K562 (cell line): ENCODE measurements around the gene DNAJB12. TPM values are rescaled to one million over a fixed set of nuclear protein-coding genes. Genes with fewer than 3 reads are reported as not detected.

ENCODE experiments used
- CSDE1 ChIP-seq, 2 experiments: fragments of 450-650 bp; IDR thresholded peaks; 2 replicates each; pipeline ENCODE4 v1.6.1; 2016; ENCODE audit warnings: mild to moderate bottlenecking in 1 of 2
- EP300 ChIP-seq: IDR thresholded peaks from 2 replicates; pipeline ENCODE4 v1.6.1; 2012; ENCODE audit warnings: low read length, improper control_type of control experiment
- ILK ChIP-seq: fragments of 450-650 bp; IDR thresholded peaks from 2 replicates; pipeline ENCODE4 v1.6.1; 2016; ENCODE audit warnings: missing genetic modification characterization, low read depth, mild to moderate bottlenecking, missing compliant biosample characterization, moderate library complexity, borderline replicate concordance
- KHSRP ChIP-seq: fragments of 450-650 bp; IDR thresholded peaks from 2 replicates; pipeline ENCODE4 v1.6.1; 2017
- NFE2L1 ChIP-seq: fragments of 450-650 bp; IDR thresholded peaks from 2 replicates; pipeline ENCODE4 v1.6.1; 2016; ENCODE audit warnings: missing genetic modification characterization, low read depth, mild to moderate bottlenecking, missing compliant biosample characterization, moderate library complexity, borderline replicate concordance
- PHB ChIP-seq: fragments of 250-450 bp; sonication (Bioruptor Pico); IDR thresholded peaks from 2 replicates; pipeline ENCODE4 v1.5.0; 2021
- PHB2 ChIP-seq: fragments of 450-650 bp; IDR thresholded peaks from 2 replicates; pipeline ENCODE4 v1.6.1; 2017; ENCODE audit warnings: low read depth
- RUNX1 ChIP-seq: sonication (generic); IDR thresholded peaks from 2 replicates; pipeline ENCODE4 v1.6.1; 2016; ENCODE audit warnings: antibody characterized with exemption, low read depth
- SIN3A ChIP-seq, 2 experiments: fragments of 150-350 bp in 1 of 2; IDR thresholded peaks; 2 replicates each; pipeline ENCODE4 v1.6.1; 2011 to 2016; ENCODE audit warnings: borderline replicate concordance in 2 of 2, low read depth in 2 of 2, low read length in 2 of 2, mild to moderate bottlenecking in 2 of 2, moderate library complexity in 2 of 2; ENCODE audit not compliant: control insufficient read depth in 1 of 2
- SIX5 ChIP-seq, 2 experiments: IDR thresholded peaks; 2 replicates each; pipeline ENCODE4 v1.6.1; 2011; ENCODE audit warnings: low read length in 2 of 2, borderline replicate concordance in 1 of 2, low read depth in 1 of 2, mild to moderate bottlenecking in 1 of 2, moderate library complexity in 1 of 2; ENCODE audit not compliant: insufficient read depth in 1 of 2
- SMARCA5 ChIP-seq: fragments of 450-650 bp; IDR thresholded peaks from 2 replicates; pipeline ENCODE4 v1.6.1; 2016
- SRF ChIP-seq, 2 experiments: fragments of 250-450, 450-650 bp in 1 of 2; sonication (Bioruptor Pico) in 1 of 2; sonication (generic) in 1 of 2; formaldehyde crosslinking; IDR thresholded peaks; 2 replicates each; pipeline versions ENCODE4 v1.5.0 to v1.5.1; 2020 to 2022; ENCODE audit warnings: mild to moderate bottlenecking in 1 of 2, missing genetic modification reagents in 1 of 2
- TOE1 ChIP-seq, 2 experiments: fragments of 450-650 bp in 1 of 2; sonication (generic) in 1 of 2; formaldehyde crosslinking in 1 of 2; IDR thresholded peaks; 2 replicates each; pipeline versions ENCODE4 v1.7.1 to v1.8.0; 2016 to 2022; ENCODE audit warnings: borderline replicate concordance in 2 of 2, mild to moderate bottlenecking in 2 of 2, antibody characterized with exemption in 1 of 2, inconsistent platforms in 1 of 2, low read depth in 1 of 2, missing genetic modification reagents in 1 of 2, moderate library complexity in 1 of 2
- ZNF57 ChIP-seq: fragments of 450-650 bp; formaldehyde crosslinking; IDR thresholded peaks from 2 replicates; pipeline ENCODE4 v1.4.0; 2020; ENCODE audit warnings: mild to moderate bottlenecking, moderate library complexity
- ZNF589 ChIP-seq: fragments of 200-800 bp; sonication (Bioruptor generic); IDR thresholded peaks from 2 replicates; pipeline ENCODE4 v1.6.1; 2016; ENCODE audit warnings: low read depth, missing genetic modification characterization, missing compliant biosample characterization
- ZNF644 ChIP-seq: fragments of 200-800 bp; sonication (Bioruptor generic); IDR thresholded peaks from 2 replicates; pipeline ENCODE4 v1.6.1; 2016; ENCODE audit warnings: low read depth, missing genetic modification characterization, missing compliant biosample characterization
- polyA plus RNA-seq, 8 experiments: library from polyadenylated mRNA; depleted of rRNA in 4 of 8; stranded (reverse) in 5 of 8; unstranded in 3 of 8; fragments of >200 nt; fragmentation: Nextera tagmentation in 2 of 8; fragmentation: Illumina TruSeq in 1 of 8; extraction: Ambion mirVana in 2 of 8; extraction: Trizol in 1 of 8; gene quantifications; 2 replicates each; pipeline versions ENCODE4 v1.2.1 to v1.2.3, GENCODE V29; 2011 to 2014; ENCODE audit warnings: inconsistent platforms in 1 of 8, missing spikeins in 1 of 8
- total RNA-seq, 7 experiments: library from RNA; depleted of rRNA in 6 of 7; stranded (reverse); fragments of >200 nt in 6 of 7; fragmentation: Illumina TruSeq in 2 of 7; extraction: Trizol in 2 of 7; gene quantifications; 2 replicates each; pipeline versions ENCODE4 v1.2.1 to v1.2.3, GENCODE V29; 2011 to 2021; ENCODE audit warnings: low replicate concordance in 1 of 7
- TF ChIP-seq, protein P1 (sequence below): fragments of 450-650 bp; formaldehyde crosslinking; IDR thresholded peaks from 2 replicates; pipeline ENCODE4 v1.4.0; 2022; ENCODE audit warnings: missing genetic modification characterization
- TF ChIP-seq, protein P2 (sequence below): fragments of 450-650 bp; IDR thresholded peaks from 2 replicates; pipeline ENCODE4 v1.6.1; 2016; ENCODE audit warnings: mild to moderate bottlenecking
- TF ChIP-seq, protein P3 (sequence below): IDR thresholded peaks from 2 replicates; pipeline ENCODE4 v1.6.1; 2011; ENCODE audit not compliant: insufficient read length; ENCODE audit errors: extremely low read depth
- TF ChIP-seq, protein P4 (sequence below), 2 experiments: IDR thresholded peaks; 2 replicates each; pipeline ENCODE4 v1.6.1; 2012; ENCODE audit warnings: improper control_type of control experiment in 2 of 2, low read depth in 2 of 2, low read length in 2 of 2, borderline replicate concordance in 1 of 2

Gene DNAJB12
- total and polyA plus RNA-seq, 9 of the 15 experiments (the other 6 are each of a cell fraction or from before 2014, with no cell fraction given), result 3.5 to 31.5 (median 20.3) TPM

DNA sequence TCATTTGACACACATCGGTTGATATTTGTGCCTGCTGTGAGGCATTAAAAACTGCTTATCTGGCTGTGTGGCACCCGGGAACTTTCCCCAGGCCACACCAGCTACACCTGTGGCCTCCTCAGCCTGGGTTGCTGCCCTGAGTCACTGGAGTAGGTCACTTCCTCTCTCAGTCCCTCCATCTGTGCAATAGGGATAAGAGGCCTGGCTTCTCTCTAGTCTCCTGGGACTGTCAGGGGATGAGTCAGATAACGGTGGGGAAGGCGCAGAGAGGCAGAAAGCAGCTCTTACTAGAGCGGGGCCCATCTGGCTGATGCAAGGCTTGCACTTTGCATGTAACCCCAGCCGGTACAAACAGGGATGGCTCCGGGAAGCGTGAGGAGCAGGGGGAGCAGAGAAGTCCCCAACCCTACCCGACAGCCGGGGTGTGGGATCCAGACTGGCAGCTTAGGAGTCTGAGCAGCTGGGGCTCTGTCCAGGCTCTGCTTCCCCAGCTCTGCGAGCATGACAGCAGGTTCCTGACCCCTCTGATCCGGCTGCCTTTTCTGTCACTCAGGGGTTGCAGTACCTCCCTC is 34.0 kb downstream of the DNAJB12 start (continued):
- TF ChIP-seq PHB2 (peak; percentile 91), RUNX1 (peak; percentile 53; the same call in 1 of the 2 replicates), NFE2L1 (tag) (no peak), SRF (CRISPR knock-in tag; IDR thresholded peaks at IDR 0.05) (0 out of 4 replicates have a peak, but pooled peaks of 1 of the 2 experiments have one; percentile 73), SIN3A (IDR thresholded peaks at IDR 0.05; ENCODE audit: borderline replicate concordance in 2 of 2, control insufficient read depth in 1 of 2, low read depth in 2 of 2, low read length in 2 of 2) (peak; percentile 59 to 69; a peak in 2 of 4 replicates), CSDE1 (IDR thresholded peaks at IDR 0.05) (no peak), ZNF57 (CRISPR knock-in tag) (peak; percentile 49; the same call in 1 of the 2 replicates), SMARCA5 (no peak; the same call in 1 of the 2 replicates), ZNF589 (CRISPR knock-in tag) (peak; percentile 98), ILK (tag) (peak; percentile 48; the same call in 1 of the 2 replicates), ZNF644 (0 out of 2 replicates have a peak, but pooled peaks have one; percentile 80), PHB (CRISPR knock-in tag) (no peak), SIX5 (IDR thresholded peaks at IDR 0.05; ENCODE audit: borderline replicate concordance in 1 of 2, insufficient read depth in 1 of 2, low read depth in 1 of 2, low read length in 2 of 2) (no peak), TOE1 (IDR thresholded peaks at IDR 0.05; ENCODE audit: borderline replicate concordance) (peak; percentile 84), TOE1 (CRISPR knock-in tag; IDR thresholded peaks at IDR 0.05; ENCODE audit: borderline replicate concordance, low read depth) (no peak; the same call in 1 of the 2 replicates), EP300 (peak; percentile 100), KHSRP (peak; percentile 76)
- TF ChIP-seq, protein P1, sequence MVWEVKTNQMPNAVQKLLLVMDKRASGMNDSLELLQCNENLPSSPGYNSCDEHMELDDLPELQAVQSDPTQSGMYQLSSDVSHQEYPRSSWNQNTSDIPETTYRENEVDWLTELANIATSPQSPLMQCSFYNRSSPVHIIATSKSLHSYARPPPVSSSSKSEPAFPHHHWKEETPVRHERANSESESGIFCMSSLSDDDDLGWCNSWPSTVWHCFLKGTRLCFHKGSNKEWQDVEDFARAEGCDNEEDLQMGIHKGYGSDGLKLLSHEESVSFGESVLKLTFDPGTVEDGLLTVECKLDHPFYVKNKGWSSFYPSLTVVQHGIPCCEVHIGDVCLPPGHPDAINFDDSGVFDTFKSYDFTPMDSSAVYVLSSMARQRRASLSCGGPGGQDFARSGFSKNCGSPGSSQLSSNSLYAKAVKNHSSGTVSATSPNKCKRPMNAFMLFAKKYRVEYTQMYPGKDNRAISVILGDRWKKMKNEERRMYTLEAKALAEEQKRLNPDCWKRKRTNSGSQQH (CRISPR knock-in tag), result no peak; the same call in 1 of the 2 replicates
- TF ChIP-seq, protein P2, sequence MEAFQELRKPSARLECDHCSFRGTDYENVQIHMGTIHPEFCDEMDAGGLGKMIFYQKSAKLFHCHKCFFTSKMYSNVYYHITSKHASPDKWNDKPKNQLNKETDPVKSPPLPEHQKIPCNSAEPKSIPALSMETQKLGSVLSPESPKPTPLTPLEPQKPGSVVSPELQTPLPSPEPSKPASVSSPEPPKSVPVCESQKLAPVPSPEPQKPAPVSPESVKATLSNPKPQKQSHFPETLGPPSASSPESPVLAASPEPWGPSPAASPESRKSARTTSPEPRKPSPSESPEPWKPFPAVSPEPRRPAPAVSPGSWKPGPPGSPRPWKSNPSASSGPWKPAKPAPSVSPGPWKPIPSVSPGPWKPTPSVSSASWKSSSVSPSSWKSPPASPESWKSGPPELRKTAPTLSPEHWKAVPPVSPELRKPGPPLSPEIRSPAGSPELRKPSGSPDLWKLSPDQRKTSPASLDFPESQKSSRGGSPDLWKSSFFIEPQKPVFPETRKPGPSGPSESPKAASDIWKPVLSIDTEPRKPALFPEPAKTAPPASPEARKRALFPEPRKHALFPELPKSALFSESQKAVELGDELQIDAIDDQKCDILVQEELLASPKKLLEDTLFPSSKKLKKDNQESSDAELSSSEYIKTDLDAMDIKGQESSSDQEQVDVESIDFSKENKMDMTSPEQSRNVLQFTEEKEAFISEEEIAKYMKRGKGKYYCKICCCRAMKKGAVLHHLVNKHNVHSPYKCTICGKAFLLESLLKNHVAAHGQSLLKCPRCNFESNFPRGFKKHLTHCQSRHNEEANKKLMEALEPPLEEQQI, result no peak; the same call in 1 of the 2 replicates
- TF ChIP-seq, protein P3, sequence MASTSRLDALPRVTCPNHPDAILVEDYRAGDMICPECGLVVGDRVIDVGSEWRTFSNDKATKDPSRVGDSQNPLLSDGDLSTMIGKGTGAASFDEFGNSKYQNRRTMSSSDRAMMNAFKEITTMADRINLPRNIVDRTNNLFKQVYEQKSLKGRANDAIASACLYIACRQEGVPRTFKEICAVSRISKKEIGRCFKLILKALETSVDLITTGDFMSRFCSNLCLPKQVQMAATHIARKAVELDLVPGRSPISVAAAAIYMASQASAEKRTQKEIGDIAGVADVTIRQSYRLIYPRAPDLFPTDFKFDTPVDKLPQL, result peak; percentile 66
- TF ChIP-seq, protein P4, sequence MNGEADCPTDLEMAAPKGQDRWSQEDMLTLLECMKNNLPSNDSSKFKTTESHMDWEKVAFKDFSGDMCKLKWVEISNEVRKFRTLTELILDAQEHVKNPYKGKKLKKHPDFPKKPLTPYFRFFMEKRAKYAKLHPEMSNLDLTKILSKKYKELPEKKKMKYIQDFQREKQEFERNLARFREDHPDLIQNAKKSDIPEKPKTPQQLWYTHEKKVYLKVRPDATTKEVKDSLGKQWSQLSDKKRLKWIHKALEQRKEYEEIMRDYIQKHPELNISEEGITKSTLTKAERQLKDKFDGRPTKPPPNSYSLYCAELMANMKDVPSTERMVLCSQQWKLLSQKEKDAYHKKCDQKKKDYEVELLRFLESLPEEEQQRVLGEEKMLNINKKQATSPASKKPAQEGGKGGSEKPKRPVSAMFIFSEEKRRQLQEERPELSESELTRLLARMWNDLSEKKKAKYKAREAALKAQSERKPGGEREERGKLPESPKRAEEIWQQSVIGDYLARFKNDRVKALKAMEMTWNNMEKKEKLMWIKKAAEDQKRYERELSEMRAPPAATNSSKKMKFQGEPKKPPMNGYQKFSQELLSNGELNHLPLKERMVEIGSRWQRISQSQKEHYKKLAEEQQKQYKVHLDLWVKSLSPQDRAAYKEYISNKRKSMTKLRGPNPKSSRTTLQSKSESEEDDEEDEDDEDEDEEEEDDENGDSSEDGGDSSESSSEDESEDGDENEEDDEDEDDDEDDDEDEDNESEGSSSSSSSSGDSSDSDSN (IDR thresholded peaks at IDR 0.05; ENCODE audit: borderline replicate concordance in 1 of 2, low read depth in 2 of 2, low read length in 2 of 2), result peak; percentile 96; a peak in 2 of 4 replicates
